KOPT-K1 (cell line): Measurements from ENCODE around the gene HDGFL3.
"Not testable (repeated sequence)": the region's sequence is repeated elsewhere in the genome, so short reads cannot be mapped to it uniquely, and the experiment has no call there.

Experiments used
- H3K27ac ChIP-seq: fragments of 200-600 bp; sonication (generic); 2 replicates; pipeline ENCODE4 v1.5.1; 2016; ENCODE audit warnings: antibody characterized with exemption, mild to moderate bottlenecking, low read depth, low read length; ENCODE audit not compliant: poor library complexity, severe bottlenecking
- H3K36me3 ChIP-seq: fragments of 200-600 bp; sonication (generic); 2 replicates; pipeline ENCODE4 v1.5.1; 2017; ENCODE audit warnings: antibody characterized with exemption, mild to moderate bottlenecking, low read length, moderate library complexity; ENCODE audit not compliant: insufficient read depth
- H3K9me3 ChIP-seq: fragments of 200-600 bp; sonication (generic); 2 replicates; pipeline ENCODE4 v1.5.1; 2017; ENCODE audit warnings: antibody characterized with exemption, low read length, mild to moderate bottlenecking; ENCODE audit not compliant: insufficient read depth, poor library complexity, severe bottlenecking

HDGFL3 gene

GRCh38 chr15:83107841-83108181, 99.8 kb downstream of the HDGFL3 start:
- Histone ChIP-seq H3K27ac (no peak overlapping the region), H3K9me3 (no peaks in the 10 kb centered on the region), H3K36me3 (no peaks in the 10 kb centered on the region)

DNA sequence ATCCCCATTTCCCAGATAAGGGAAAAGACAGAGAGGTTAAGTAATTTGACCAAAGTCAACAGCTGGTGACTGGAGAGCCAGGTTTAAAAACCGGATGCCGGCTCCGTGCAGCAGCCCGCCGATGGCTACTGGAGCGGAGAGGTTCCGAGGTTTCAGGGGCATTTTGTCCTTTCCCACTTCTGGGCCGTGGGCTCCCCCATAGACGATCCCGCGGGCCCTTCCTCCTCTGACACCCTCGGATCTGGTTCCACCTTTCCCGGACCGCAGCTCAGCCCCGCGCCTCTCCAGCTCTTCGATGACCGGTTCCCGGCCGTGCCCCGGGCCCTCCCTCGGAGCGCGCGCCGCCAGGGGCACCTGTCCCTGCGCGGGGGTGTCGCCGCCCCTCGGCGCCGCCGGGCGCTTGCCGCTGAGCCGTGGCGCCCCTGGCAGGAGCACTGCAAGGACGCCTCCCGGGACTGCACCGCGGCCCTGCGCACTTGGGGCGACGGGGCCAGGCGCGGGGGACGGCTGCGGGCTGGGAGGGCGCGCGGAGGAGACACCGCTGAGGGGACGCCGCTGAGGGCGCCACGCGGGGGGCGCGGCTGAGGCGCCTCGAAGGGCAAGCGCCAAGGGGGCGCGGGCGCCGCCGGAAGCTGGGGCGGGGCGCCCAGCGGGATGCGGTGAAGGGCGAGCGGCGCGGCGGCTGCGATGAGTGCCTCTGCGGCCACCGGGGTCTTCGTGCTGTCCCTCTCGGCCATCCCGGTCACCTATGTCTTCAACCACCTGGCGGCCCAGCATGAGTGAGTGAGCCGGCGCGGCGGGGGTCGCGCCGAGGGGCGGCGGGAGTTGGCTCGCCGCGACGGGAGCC, 100.4 kb downstream of the HDGFL3 start, which contains the start of gene TM6SF1:
Gene TM6SF1, plus strand, starts transcription at position 652 of the 847 bp plus-strand sequence. Its CDS starts 36 bp downstream, at position 688.
- Histone ChIP-seq H3K9me3 (no peaks in the 10 kb centered on the region), H3K36me3 (no peaks in the 10 kb centered on the region), H3K27ac (no peak within 1 kb of the TSS)

DNA sequence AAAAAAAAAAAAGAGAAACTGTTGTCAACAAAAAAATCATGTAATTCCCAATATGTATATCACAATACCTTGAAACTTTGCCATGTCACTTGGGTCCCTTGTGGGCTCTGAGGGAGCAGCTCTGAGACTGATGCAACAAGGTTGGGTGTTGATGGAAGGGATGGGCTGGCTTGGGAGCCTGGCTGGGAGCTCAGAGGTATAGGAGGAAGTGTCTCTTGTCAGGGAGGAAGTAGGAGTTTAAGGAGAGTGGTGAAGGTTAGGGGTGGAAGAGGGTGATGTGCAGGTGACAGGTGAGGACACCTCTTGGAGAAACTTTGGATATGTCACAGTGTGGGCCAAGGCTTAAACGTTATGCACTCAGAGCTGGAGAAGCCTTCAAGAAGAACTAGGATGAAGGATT, 102.2 kb downstream of the HDGFL3 start:
- H3K27ac ChIP-seq: no peak overlapping the region
- no peaks in the 10 kb centered on the region for H3K36me3 ChIP-seq
- H3K9me3 ChIP-seq: no peaks in the 10 kb centered on the region

- Histone ChIP-seq H3K27ac (no peak overlapping the region), H3K9me3 (no peaks in the 10 kb centered on the region), H3K36me3 (no peaks in the 10 kb centered on the region)
Observed at GRCh38 chr15:83104141-83104540, 103.5 kb downstream of the HDGFL3 start.

DNA sequence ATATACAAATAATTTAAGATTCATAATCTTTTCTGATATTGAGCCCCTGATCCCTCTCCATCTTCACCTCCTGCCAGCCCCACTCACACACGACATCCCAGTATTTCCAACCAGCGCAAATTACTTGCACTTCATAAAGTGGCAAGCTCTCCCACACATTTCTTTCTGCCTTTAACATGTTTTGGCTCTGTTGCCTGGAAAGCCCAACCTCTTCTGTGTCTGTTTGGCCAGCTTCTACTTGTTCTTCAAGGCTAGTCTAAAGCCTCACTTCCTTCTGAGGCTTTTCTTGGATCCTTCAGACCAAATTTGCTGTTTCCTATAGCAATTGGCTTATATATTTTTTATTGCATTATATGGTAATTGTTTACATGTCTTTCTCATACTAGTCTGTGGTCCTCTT, 105.3 kb downstream of the HDGFL3 start:
- H3K27ac ChIP-seq: no peak overlapping the region
- no peaks in the 10 kb centered on the region for H3K9me3 ChIP-seq
- H3K36me3 ChIP-seq: no peaks in the 10 kb centered on the region

GRCh38 chr15:83100097-83100646, 107.5 kb downstream of the HDGFL3 start:
- no peaks in the 10 kb centered on the region for H3K36me3 ChIP-seq
- H3K27ac ChIP-seq: no peak overlapping the region
- no peaks in the 10 kb centered on the region for H3K9me3 ChIP-seq

GRCh38 chr15:83099290-83099689, 108.3 kb downstream of the HDGFL3 start:
- Histone ChIP-seq H3K36me3 (no peaks in the 10 kb centered on the region), H3K9me3 (no peaks in the 10 kb centered on the region), H3K27ac (no peak overlapping the region)

- Histone ChIP-seq H3K36me3 (no peaks in the 10 kb centered on the region), H3K27ac (no peak overlapping the region), H3K9me3 (no peaks in the 10 kb centered on the region)
Observed at GRCh38 chr15:83098079-83098478, 109.5 kb downstream of the HDGFL3 start.

DNA sequence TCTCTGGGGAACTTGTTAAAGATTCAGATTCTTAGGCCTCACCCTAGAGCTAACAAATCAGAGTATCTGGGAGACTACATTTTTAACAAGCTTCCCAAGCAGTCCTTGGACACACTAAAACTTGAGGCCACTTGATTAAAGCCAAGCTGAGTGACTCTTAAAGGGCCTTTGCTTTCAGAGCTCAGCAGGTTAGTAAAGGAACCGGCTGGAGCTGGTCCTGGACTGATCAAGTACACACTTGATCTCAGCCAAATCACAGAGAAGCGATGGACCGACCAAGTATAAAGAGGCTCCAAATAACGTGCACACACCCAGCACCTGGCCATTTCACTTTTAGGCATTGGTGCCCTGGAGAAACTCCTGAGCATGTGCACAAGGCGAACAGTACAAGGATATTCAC, 113.0 kb downstream of the HDGFL3 start:
- Histone ChIP-seq H3K36me3 (no peaks in the 10 kb centered on the region), H3K9me3 (no peaks in the 10 kb centered on the region), H3K27ac (no peak overlapping the region)

DNA sequence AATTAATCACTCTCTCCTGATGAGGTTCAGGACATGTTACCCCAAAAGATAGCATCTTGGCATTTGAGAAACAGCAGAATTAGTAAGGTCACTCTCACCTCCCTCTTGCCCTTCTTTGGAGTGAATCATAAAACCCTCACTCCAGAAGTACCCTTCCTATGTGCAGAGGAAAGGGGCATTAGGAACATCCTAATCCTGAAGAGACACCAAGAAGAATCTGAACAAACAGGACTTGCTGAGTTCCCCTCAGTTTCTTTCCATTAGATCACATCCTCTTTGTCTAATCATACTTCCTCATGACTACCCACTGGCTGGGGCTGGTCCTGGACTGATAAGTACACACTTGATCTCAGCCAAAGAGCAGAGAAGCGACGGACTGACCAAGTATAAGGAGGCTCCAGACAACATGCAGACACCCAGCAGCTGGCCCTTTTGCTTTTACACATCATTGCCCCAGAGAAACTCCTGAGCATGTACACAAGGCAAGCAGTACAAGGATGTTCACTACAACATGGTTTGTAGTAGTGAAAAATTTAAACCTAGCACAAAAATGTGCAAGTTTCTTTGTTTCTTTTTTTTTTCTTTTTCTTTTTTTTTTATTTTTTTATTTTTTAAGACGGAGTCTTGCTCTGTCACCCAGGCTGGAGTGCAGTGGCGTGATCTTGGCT, 115.2 kb downstream of the HDGFL3 start:
- Histone ChIP-seq H3K36me3 (no peaks in the 10 kb centered on the region), H3K27ac (no peak overlapping the region), H3K9me3 (no peaks in the 10 kb centered on the region)

GRCh38 chr15:83091965-83092308, 115.7 kb downstream of the HDGFL3 start:
- H3K27ac ChIP-seq, H3K36me3 ChIP-seq, H3K9me3 ChIP-seq: not testable (repeated sequence)

- H3K27ac ChIP-seq: no peak overlapping the region
Observed at GRCh38 chr15:83090465-83090864, 117.2 kb downstream of the HDGFL3 start.

DNA sequence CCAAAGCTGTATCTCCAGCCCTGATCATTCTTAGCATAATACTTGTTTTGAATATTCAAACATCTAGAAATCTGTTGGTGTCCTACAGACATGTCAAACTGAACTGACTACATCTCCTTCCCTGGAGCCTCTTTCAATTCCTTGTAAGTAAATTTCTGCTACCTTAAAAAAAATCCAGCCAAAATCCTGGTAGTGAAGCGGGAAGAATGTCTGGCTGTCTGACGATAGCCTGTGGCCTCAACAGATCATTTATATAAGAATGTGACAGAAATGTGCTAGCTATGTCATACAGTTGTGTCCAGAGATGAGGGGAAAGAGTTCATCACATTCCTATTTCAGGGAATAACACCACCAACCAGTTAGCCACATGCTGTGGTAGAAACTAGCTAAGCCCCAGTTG, 118.7 kb downstream of the HDGFL3 start:
- no peaks in the 10 kb centered on the region for H3K9me3 ChIP-seq
- no peaks in the 10 kb centered on the region for H3K36me3 ChIP-seq
- no peak overlapping the region for H3K27ac ChIP-seq

More at GRCh38 chr15:83090465-83090864, 117.2 kb downstream of the HDGFL3 start:
- H3K36me3 ChIP-seq: no peaks in the 10 kb centered on the region
- H3K9me3 ChIP-seq: no peaks in the 10 kb centered on the region

- Histone ChIP-seq H3K36me3 (no peaks in the 10 kb centered on the region), H3K27ac (no peak overlapping the region), H3K9me3 (no peaks in the 10 kb centered on the region)
Observed at GRCh38 chr15:83087576-83087975, 120.0 kb downstream of the HDGFL3 start.

DNA sequence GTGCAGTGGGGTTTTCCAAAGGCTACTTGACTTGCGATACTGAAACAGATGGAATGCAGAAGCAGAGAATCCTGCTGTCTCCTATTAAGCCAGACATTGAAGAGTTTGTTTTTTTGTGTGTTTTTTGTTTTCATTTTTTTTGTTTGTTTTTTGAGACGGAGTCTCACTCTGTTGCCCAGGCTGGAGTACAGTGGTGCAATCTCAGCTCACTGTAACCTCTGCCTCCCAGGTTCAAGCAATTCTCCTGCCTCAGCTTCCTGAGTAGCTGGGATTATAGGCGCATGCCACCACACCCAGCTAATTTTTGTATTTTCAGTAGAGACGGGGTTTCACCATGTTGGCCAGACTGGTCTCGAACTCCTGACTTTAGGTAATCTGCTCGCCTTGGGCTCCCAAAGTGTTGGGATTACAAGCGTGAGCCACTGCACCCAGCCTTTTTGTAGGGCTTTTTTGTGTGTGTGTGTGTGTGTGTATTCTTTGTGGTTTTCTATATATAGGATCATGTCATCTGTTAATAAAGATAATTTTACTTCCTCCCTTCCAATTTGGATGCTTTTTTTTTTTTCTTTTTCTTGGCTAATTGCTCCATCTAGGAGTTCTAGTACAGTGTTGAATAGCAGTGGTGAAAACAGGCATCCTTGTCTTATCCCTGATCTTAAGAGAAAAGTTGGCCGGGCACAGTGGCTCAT, 121.6 kb downstream of the HDGFL3 start:
- H3K36me3 ChIP-seq, H3K27ac ChIP-seq, H3K9me3 ChIP-seq: not testable (repeated sequence)
